Right renal cortex interstitium (tissue), 3 donors: ENCODE data around the gene MID1. TPM values are rescaled to one million over a fixed set of nuclear protein-coding genes. Genes with fewer than 3 reads are reported as not detected.

ENCODE experiments used
- DNase-seq, 3 donors: peaks; one replicate each; pipeline ENCODE4 v3.0.0-alpha.2; 2013; ENCODE audit warnings: low read depth in 3 of 3, low spot score in 2 of 3
- polyA plus RNA-seq, 3 donors: library from polyadenylated mRNA; unstranded; fragments of 120-200 nt; gene quantifications; one replicate each; pipeline ENCODE4 v1.2.1, GENCODE V29; 2013; ENCODE audit not compliant: insufficient read length in 3 of 3

Gene MID1
- 10 to 100 TPM; 22.6 to 23.8 (median 23.7) TPM for polyA plus RNA-seq

- DNase-seq, result peak; percentile 47 to 55 (median 54)
These were observed at the start of gene MID1 for GRCh38 chrX:10620121-10620699. Gene MID1 (minus strand): TSS chrX:10620585. CDS start chrX:10567547, 53,038 bp downstream.

- no peak for DNase-seq
These were observed 46.8 kb upstream of the MID1 start for GRCh38 chrX:10667143-10667542.

- DNase-seq, result no peak
These were observed 45.7 kb upstream of the MID1 start for GRCh38 chrX:10666102-10666501.

GRCh38 chrX:10665681-10666080 lies 45.3 kb upstream of the MID1 start:
- DNase-seq, result no peak

GRCh38 chrX:10660171-10660570 lies 39.8 kb upstream of the MID1 start:
- no peak for DNase-seq

- no peak for DNase-seq
These were observed 35.8 kb upstream of the MID1 start for GRCh38 chrX:10656214-10656613.

- no peak for DNase-seq
These were observed 34.6 kb upstream of the MID1 start for GRCh38 chrX:10654960-10655359.

GRCh38 chrX:10653302-10653701 lies 32.9 kb upstream of the MID1 start:
- no peak for DNase-seq

GRCh38 chrX:10649265-10649664 lies 28.9 kb upstream of the MID1 start:
- no peak for DNase-seq

GRCh38 chrX:10648614-10649013 lies 28.2 kb upstream of the MID1 start:
- no peak for DNase-seq

GRCh38 chrX:10636851-10637250 lies 16.5 kb upstream of the MID1 start:
- DNase-seq, result no peak

GRCh38 chrX:10636337-10636736 lies 16.0 kb upstream of the MID1 start:
- no peak for DNase-seq

- no peak for DNase-seq
These were observed 14.2 kb upstream of the MID1 start for GRCh38 chrX:10634392-10635161.

- DNase-seq, result no peak
These were observed 13.3 kb upstream of the MID1 start for GRCh38 chrX:10633722-10634121.

- DNase-seq, result no peak
These were observed 11.2 kb upstream of the MID1 start for GRCh38 chrX:10631416-10632145.

GRCh38 chrX:10630320-10630719 lies 9.9 kb upstream of the MID1 start:
- DNase-seq, result no peak

GRCh38 chrX:10629905-10630304 lies 9.5 kb upstream of the MID1 start:
- no peak for DNase-seq

- DNase-seq, result no peak
These were observed 8.5 kb upstream of the MID1 start for GRCh38 chrX:10628906-10629305.

GRCh38 chrX:10622197-10622596 lies 1.8 kb upstream of the MID1 start:
- no peak for DNase-seq

- no peak for DNase-seq
These were observed 849 bp downstream of the MID1 start for GRCh38 chrX:10619425-10620046.

- DNase-seq, result no peak
These were observed 1.4 kb downstream of the MID1 start for GRCh38 chrX:10618961-10619360.
